GM12864 (cell line): ENCODE data around the gene HLA-F.

Source experiments
- DNase-seq: peaks from one replicate; pipeline ENCODE4 v3.0.0-alpha.2; 2011; ENCODE audit warnings: low read depth
- H3K4me3 ChIP-seq: 2 replicates; pipeline ENCODE4 v1.5.1; 2011; ENCODE audit warnings: mild to moderate bottlenecking, low read depth, low read length, control low read depth
- TF ChIP-seq, protein P1 (sequence below): IDR thresholded peaks from 2 replicates; pipeline ENCODE4 v1.5.1; 2011; ENCODE audit warnings: low read depth, mild to moderate bottlenecking, moderate library complexity, low read length, control low read depth, inconsistent platforms; ENCODE audit errors: missing control alignments

The HLA-F gene

DNA sequence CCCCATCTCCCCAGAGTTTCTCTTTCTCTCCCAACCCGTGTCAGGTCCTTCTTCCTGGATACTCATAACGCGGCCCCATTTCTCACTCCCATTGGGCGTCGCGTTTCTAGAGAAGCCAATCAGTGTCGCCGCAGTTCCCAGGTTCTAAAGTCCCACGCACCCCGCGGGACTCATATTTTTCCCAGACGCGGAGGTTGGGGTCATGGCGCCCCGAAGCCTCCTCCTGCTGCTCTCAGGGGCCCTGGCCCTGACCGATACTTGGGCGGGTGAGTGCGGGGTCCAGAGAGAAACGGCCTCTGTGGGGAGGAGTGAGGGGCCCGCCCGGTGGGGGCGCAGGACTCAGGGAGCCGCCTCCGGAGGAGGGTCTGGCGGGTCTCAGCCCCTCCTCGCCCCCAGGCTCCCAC is at the start of gene HLA-F:
Gene HLA-F (plus strand): TSS at position 173 of the 404 bp plus-strand sequence. CDS start 30 bp downstream, at position 203.
- DNase-seq: peak; percentile 74
- H3K4me3 ChIP-seq: peak within 1 kb of the TSS; percentile 73
- TF ChIP-seq, protein P1, sequence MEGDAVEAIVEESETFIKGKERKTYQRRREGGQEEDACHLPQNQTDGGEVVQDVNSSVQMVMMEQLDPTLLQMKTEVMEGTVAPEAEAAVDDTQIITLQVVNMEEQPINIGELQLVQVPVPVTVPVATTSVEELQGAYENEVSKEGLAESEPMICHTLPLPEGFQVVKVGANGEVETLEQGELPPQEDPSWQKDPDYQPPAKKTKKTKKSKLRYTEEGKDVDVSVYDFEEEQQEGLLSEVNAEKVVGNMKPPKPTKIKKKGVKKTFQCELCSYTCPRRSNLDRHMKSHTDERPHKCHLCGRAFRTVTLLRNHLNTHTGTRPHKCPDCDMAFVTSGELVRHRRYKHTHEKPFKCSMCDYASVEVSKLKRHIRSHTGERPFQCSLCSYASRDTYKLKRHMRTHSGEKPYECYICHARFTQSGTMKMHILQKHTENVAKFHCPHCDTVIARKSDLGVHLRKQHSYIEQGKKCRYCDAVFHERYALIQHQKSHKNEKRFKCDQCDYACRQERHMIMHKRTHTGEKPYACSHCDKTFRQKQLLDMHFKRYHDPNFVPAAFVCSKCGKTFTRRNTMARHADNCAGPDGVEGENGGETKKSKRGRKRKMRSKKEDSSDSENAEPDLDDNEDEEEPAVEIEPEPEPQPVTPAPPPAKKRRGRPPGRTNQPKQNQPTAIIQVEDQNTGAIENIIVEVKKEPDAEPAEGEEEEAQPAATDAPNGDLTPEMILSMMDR: peak; percentile 23

DNA sequence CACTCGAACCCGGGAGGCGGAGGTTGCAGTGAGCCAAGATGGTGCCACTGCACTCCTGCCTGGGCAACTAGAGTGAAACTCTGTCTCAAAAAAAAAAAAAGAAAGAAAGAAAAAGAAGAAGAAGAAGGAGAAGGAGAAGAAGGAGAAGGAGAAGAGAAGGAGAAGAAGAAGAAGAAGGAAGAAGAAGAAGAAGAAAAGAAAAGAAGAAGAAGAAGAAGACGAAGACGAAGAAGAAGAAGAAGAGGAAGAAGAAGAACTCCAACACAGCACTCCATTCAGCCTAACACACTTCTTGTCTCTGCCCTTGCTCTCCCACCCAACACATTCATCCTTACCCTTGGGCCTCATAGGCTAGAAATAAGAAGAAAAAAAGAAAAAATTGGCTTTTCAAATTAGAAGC is 49.2 kb upstream of the HLA-F start:
- no peak overlapping the region for H3K4me3 ChIP-seq
- TF ChIP-seq, protein P1: no peak
- DNase-seq: no peak

DNA sequence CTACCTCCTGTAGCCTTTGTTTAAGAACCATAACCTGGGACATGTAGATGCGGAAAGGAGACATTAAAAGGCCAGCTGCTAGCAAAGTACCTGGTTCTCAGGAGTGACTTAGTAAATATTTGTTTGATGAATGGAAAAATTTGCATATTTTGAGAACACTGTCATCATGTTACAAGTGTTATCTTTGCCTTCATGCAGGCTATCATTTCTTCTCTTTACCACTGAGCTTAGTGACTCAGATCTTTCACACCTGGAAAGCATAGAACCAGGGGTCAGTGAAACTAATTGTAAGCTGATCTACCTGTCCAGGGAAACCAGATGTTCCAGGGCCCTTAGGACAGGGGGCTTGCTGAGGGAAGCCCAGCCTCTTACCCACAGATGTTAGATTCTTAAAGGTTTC is 47.7 kb upstream of the HLA-F start:
- TF ChIP-seq, protein P1: no peak
- no peak for DNase-seq
- no peak overlapping the region for H3K4me3 ChIP-seq

- TF ChIP-seq, protein P1: no peak
- H3K4me3 ChIP-seq: no peak overlapping the region
- DNase-seq: no peak
These were observed 46.1 kb upstream of the HLA-F start for GRCh38 chr6:29676981-29677601.

DNA sequence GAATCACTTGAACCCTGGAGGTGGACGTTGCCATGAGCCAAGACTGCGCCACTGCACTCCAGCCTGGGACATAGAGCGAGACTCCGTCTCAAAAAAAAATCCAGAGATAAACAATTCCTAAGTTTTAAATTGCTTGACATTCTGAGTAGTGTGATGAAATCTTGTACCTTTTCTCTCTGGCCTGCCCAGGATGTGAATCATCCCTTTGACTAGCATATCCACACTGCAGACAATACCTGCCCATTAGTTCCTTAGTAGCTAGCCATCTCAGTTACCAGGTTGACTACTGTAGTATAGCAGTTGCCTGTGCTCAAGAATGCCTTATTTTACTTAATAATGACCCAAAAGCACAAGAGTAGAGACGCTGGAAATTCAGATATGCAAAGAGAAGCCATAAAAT is 45.1 kb upstream of the HLA-F start:
- no peak for DNase-seq
- TF ChIP-seq, protein P1: no peak
- no peak overlapping the region for H3K4me3 ChIP-seq

- DNase-seq: no peak
- TF ChIP-seq, protein P1: no peak
- H3K4me3 ChIP-seq: no peak overlapping the region
These were observed 43.3 kb upstream of the HLA-F start for GRCh38 chr6:29679962-29680361.

- TF ChIP-seq, protein P1: no peak
- no peak for DNase-seq
- H3K4me3 ChIP-seq: no peak overlapping the region
These were observed 42.8 kb upstream of the HLA-F start for GRCh38 chr6:29680416-29680815.
